Skin epidermis (tissue), 12 donors: ENCODE measurements around the gene CSTF3.
A peak's percentile ranks its signal among the peaks of the same experiment; 100 is the strongest.

Experiments
- H3K27ac ChIP-seq, 21 experiments: fragments of 200-600 bp; sonication (generic) in 11 of 21; one replicate each; pipeline ENCODE4 v1.5.0; 2020; ENCODE audit warnings: mild to moderate bottlenecking in 3 of 21, inconsistent platforms in 2 of 21, moderate library complexity in 2 of 21
- H3K4me3 ChIP-seq, 7 experiments: fragments of 200-600 bp; sonication (generic) in 2 of 7; one replicate each; pipeline ENCODE4 v1.5.0; 2020; ENCODE audit warnings: inconsistent platforms in 2 of 7, mild to moderate bottlenecking in 2 of 7, moderate library complexity in 1 of 7

CSTF3 gene

DNA sequence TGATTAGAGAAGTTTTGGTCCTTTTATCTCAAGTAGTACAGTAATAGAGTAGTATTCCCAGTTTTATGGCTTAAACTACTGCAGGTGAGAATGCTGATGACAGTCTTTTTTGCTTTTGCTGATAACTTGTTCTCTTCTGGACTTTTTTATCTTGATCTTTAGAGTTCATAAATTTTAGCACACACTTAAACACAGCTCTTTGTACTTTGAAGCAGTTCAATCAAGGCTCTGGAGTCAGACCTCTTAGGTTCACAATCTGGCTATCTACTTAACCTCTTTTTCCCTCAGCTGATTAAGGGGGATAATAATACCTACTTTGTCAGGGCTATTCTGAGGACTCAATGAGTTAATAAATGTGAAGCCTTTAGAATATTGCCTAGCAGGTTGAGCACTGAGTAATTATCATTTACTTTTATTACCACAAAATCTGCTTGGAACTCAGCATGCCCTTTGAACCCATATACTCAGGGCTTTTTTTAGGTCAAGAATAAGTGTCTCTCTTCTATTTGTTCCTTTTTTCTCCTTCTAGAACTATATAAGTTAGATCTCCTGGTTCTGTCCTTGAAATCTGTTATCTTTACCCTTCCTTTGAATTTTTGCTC, 51.9 kb downstream of the CSTF3 start:
- Histone ChIP-seq H3K27ac (no peak overlapping the region), H3K4me3 (no peak overlapping the region)

DNA sequence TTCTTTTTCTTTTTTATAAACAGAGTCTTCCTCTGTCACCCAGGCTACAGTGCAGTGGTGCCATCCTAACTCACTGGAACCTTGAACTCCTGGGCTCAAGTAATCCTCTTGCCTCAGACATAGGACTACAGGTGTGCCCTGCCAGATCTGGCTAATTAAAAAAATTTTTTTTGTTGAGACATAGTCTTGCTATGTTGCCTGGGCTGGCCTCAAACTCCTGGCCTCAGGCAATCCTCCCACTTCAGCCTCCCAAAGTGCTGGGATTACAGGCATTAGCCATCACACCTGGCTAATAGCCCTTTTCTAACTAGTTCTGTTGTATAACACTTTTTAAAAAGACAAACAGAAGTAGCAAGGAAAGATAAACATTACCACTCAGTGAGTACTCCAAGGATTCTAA, 57.4 kb downstream of the CSTF3 start:
- Histone ChIP-seq H3K4me3 (no peak overlapping the region), H3K27ac (no peak overlapping the region)

DNA sequence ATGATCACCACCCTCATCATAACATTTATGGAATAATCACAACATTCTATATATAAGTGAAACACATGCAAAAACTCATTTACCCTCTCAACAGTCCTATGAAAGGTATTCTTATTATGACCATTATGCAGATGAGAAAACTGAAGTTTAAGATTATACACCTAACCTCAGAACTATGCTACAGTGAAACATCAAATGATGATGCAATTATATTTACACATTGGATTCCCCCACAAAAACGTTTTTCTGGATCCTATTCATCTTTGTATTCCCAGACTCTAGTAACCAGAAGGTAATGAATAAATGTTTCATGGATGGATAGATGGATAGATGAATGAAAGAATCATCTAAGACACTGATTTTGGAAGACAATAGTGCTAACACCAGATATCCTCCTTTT, 67.1 kb downstream of the CSTF3 start:
- Histone ChIP-seq H3K4me3 (no peak overlapping the region), H3K27ac (no peak overlapping the region)

DNA sequence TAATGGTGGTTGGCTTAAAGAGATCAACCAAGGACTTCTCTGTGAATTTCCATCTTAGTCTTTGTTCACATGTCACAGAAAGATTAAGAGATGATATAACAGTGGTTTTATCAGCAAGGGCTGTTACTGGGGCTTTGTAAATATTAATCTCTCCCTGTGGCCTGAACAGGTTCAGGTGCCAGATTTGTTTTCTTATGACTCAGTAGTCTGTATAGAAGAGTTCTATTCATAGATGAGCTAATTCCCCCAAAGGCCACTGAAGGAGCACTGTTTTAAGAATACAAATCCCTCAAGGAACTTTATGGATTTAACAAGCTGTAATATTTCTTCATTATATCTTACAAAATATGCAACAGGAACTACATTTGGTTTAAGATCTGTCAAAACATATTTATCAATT, 71.5 kb downstream of the CSTF3 start:
- H3K27ac ChIP-seq: no peak overlapping the region
- no peak overlapping the region for H3K4me3 ChIP-seq

DNA sequence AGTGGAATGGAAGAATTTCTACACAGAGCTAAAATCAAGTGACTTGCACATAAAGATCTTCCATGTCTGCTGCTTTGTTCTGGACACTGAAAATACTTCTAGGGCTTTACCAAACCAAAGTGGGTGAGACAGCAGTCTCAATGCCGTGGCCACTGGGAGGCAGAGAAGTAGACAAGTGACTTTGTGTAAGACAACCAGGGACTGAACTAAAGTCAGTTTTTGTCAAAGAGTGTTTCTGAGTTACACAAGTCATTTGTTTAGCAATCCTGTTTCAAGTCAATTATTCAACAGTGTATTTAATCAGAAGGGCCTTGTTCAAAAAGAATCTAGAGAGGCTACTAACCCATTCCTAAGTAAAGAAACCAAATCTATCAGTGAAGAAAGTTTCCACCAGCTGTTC, 75.3 kb downstream of the CSTF3 start:
- no peak overlapping the region for H3K4me3 ChIP-seq
- no peak overlapping the region for H3K27ac ChIP-seq

DNA sequence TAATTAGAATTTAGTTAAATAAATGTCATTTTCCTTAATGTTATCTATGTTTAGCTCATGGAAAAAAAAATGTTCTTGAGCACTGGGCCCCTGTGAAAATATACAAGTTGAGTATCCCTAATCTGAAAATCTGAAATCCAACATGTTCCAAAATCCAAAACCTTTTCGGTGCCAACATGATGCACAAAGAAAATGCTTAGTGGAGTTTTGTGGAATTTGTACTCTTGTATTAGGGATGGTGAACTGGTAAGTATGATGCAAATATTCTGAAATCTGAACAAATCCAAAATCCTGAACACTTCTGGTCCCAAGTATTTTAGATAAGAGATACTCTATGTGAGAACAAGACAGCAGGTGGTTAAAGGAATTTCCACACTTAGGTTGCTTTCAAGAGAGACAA, 77.4 kb downstream of the CSTF3 start:
- Histone ChIP-seq H3K27ac (no peak overlapping the region), H3K4me3 (no peak overlapping the region)

DNA sequence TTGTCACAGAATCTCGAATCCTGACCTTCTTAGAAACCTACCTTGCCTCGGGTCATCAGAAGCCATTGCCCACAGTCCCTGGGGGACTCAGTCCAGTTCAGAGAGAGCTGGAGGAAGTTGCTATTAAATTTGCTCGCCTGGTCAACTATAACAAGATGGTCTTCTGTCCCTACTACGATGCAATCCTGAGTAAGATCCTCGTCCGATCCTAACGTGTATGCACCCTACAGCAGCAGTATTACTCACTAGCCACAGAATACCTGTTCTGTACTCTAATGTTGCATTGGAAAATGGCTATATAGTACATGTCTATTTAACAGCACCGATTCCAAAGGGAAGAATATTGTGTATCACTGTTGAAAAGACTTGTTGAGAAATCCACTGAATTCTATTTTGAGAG, 88.8 kb downstream of the CSTF3 start:
- Histone ChIP-seq H3K27ac (no peak overlapping the region), H3K4me3 (no peak overlapping the region)

DNA sequence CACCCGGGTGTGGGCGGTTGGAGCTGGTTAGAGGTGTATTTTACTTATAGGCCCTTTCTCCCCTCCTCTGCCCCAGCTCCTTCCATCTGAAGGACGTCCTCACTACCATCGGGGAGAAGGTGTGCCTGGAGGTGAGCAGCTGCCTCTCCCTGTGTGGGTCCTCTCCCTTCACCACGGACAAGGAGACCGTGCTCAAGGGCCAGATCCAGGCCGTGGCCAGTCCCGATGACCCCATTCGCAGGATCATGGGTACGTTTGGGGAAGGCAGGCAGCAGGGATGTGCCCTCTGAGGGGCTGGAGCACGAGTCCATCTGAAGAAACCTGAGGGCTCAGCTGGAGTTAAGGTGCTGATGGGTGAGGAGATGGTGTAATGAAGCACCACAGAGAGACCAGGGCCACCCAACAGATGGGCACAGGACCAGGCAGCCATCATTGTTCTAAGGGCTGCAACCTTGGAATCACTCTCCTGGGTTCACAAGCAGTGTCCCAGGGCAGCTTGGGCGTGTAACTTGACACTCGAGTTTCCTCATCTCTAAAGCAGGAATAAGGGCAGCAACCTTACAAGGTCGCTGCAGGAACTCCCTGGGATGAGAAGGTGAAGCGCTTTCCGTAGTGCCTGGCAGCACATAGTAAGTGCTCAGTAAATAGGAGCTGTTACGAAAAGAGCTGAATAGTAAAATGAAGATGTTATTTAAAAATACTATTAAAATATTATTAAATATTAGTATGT, 92.5 kb downstream of the CSTF3 start:
- Histone ChIP-seq H3K27ac (no peak overlapping the region), H3K4me3 (no peak overlapping the region)

DNA sequence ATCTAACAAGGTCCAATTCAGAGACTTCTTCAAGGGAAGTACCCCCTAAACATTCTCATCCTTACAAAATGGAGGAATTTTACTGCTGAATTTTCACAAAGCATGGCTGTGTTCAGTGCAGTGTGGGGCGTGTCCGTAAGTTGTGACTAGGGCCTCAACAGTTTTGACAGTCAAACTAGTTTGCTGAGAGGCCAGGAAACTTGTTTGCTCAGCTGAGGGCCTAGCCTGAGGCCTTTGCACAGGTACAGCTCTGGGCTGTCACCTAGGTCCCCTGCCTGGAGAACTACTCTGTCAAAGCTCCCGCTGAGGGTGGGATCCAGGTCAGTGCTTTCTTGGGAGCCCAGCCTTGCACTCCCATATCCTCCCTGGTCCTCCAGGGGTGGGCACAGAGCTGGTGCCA, 94.0 kb downstream of the CSTF3 start:
- H3K27ac ChIP-seq: no peak overlapping the region

DNA sequence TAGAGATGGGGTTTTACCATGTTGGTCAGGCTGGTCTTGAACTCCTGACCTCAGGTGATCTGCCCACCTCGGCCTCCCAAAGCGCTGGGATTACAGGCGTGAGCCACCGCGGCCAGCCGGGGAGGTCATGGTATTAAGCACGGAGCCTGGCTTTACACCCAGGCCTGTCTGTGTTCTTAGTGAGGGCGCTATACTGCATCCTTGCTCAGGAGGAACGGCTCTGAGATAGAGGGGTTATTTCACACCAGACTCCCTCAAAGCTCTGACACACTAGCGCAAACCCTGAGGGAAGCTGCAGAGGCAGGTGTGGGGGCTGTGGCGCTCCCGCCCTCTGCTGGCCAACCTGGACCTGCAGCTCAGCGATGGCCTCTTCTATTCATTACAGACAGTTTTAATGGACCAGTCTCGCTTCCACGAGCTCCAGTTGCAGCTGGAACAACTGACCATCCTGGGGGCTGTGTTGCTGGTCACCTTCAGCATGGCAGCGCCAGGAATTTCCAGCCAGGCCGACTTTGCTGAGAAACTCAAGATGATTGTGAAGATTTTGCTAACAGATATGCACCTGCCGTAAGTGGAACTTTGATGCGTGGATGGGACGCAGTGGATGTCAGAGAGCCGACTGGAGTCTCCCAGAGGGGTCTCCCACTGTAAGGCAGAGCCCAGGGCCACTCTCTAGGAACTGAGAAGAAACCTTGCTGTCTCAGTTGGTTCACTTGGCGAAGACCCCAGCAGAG, 95.7 kb downstream of the CSTF3 start:
- Histone ChIP-seq H3K27ac (peak overlapping the region in 1 of 21 experiments; percentile 4), H3K4me3 (no peak overlapping the region)

More for the DNA sequence above, 94.0 kb downstream of the CSTF3 start:
- H3K4me3 ChIP-seq: no peak overlapping the region

DNA sequence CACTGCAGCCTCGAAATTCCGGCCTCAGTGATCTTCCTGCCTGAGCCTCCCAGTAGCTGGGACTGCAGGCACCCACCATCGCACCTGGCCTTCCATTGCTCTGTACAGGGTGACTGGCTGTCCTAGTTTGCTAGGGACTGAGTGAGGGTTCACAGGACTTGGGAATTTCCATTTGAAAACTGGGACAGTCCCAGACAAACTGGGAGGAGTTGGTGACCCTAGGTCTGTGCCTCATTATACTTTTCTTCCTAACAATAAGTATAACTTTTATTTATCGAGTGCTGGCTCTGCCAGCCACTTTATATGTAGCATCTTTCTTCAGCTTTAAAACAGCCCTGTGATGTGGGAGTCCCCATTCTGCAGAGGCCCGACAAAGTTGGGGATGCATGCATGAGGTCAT, 96.4 kb downstream of the CSTF3 start:
- H3K4me3 ChIP-seq: no peak overlapping the region
- H3K27ac ChIP-seq: peak overlapping the region in 14 of 21 experiments; percentile 4 to 81 (median 65)

DNA sequence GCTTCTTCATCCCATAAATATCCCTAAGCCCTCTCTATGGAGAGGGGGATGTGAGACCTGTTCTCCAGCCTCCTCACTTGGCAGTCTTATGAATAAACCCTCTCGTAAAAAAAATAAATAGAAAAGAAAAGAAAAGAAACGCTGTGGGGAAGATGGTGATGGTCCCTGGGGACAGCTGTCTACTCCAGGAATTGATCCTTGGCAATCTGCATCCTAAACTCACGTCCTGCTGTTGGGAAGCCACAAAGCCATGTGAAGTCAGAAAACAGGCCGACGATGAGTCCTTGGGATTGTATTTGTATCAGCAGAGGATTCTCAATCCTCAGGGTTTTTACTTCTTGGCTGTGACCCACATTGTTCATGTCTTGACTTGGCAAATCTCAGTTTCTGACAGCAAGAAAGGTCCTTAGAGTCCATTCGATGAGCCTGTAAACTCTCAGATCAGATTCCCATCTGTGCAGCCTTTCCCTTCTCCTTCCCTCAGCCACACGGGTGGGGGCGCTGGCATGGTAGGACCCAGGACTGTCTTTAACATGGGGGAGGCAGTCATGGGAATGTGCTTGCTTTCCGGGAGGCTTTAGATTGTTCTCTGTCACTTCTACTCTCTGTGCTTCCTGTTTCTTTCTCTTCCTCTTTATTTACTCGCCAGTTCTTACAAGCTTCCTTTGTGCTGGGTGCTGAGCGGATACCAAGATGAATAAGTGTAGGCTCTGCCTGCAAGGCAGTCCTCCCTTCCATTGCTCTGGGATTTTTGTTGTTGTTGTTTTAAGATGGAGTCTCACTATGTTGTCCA, 97.1 kb downstream of the CSTF3 start:
- peak overlapping the region in 18 of 21 experiments; percentile 4 to 81 (median 54) for H3K27ac ChIP-seq
- no peak overlapping the region for H3K4me3 ChIP-seq

DNA sequence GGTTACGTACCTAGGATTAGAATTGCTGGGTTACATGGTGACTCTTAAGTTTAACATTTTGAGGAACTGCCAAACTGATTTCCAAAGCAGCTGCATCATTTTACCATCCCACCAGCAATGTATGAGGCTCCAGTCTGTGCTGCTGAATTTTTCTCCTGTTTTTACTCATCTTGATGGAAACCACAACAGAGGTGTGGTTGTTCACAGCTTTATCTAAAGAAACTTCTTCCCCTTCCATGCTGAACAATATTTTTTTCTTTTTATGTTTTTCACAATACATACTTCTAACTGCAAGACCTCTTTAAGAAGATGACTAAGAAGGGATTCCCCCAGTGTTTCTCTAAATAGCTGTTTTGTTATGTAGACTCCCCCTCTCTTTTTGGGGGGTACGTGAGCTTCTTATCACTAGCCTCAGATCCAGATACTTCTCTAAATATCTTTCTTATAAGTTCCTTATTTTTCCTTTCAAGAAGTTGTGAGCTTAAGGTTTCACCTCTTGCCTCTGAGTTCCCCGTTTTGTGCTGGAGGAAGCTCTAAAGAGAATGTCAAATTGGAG, 97.9 kb downstream of the CSTF3 start:
- Histone ChIP-seq H3K4me3 (no peak overlapping the region), H3K27ac (peak overlapping the region in 17 of 21 experiments; percentile 4 to 81 (median 56))

DNA sequence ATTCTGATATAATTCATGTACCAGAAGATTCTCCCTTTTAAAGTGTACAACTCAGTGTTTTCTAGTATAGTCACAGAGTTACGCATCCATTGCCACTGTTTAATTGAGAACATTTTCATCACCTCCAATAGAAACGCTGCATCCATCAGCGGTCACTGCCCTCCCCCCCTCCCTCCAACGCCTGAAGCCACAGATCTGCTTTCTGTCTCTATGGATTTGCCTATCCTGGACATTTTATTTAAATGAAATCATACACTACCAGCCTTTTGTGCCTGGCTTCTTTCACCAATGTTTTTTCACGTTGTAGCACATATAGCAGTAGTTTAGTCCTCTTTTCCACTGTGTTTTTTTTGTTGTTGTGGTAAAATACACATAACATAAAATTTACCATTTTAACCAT, 99.1 kb downstream of the CSTF3 start:
- Histone ChIP-seq H3K4me3 (no peak overlapping the region), H3K27ac (peak overlapping the region in 13 of 21 experiments; percentile 11 to 81 (median 69))

DNA sequence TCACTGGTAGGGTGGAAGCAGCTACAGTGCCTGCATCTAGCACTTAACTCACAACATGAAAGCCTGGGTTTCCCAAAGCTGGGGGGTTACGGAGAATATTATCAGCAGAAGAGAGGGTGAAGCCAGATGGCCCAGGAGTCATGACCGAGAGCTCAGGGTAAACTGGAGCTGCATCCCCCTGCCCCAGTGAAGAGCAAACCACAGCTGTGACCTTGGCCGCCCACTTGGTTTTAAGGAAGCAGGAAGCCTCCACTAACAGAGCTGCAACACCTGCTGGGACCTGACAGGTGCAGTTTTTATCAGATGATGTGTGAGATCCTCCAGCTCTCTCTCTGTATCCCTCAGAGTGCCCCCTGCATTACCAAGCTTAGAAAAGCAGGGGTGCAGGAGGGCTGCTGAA, 101.0 kb downstream of the CSTF3 start:
- Histone ChIP-seq H3K4me3 (no peak overlapping the region), H3K27ac (peak overlapping the region in 8 of 21 experiments; percentile 34 to 81 (median 65))

DNA sequence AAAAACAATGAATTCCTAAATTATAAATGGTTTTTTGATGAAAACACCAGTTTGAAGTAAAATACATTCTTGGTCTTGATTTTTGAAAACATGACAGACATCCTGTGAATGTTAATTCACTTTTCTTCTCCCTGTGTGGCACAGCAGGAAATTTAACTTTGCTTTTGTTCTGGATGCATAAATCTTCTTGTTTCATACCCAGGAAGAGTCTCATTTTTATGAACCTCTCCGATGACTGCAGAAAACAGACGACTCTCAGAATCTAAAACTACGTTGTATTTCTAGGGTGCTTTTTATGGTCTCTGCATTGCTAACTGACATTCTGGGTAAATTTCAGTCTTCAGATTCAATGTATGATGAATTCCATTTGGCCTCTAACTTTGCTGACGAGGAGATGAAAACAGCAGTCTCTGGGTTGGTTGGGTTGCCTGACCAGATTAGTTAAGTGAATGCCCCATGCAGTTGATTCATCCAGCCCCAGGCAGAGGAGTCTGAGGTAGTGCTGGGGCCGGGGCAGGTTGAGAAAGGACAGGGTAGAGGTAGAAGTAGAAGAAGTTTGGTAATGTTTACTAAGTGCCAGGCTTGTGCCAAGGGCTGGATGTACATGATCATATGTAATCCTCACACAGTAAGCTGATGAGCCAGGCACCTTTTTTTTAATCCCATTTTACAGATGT, 101.8 kb downstream of the CSTF3 start:
- Histone ChIP-seq H3K4me3 (no peak overlapping the region), H3K27ac (peak overlapping the region in 3 of 21 experiments; percentile 34 to 81 (median 70))

DNA sequence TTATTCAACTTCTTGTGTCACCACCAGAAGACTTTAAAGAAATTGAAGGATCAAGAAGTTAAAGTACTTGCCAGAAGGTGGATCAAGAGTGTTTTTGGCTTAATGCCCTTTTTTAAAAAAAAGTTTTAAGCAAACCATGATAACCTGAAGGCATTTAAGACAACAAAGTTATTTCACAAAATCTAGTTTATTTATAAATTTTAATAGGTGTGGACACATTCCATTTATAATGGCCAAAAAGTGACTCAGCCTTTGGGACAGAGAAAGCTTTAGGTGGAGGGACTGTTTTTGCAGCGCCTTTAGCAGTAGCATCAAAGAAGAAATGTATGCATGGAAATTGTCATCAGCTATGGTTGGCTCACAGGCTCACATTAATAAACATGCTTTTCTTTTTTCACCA, 104.0 kb downstream of the CSTF3 start:
- no peak overlapping the region for H3K27ac ChIP-seq
- no peak overlapping the region for H3K4me3 ChIP-seq

DNA sequence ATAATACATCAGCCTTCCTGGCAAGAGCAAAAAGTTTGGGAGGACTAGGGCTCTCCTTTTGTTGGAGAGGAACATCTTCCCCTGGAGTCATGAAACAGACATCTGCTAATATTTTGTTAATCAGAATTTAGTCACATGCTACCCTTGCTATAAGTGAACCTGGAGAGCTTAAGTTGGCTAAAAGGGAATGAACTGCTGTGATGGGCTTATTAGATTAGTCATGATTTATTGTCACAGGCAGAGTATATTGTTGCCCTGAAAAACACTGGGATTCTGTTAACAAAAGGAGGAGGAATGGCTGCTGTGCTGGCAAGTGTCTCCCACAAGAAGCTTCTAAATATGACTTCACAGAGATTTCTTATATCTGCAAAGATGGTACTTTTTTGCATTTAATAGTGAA, 105.9 kb downstream of the CSTF3 start:
- Histone ChIP-seq H3K4me3 (no peak overlapping the region), H3K27ac (no peak overlapping the region)

DNA sequence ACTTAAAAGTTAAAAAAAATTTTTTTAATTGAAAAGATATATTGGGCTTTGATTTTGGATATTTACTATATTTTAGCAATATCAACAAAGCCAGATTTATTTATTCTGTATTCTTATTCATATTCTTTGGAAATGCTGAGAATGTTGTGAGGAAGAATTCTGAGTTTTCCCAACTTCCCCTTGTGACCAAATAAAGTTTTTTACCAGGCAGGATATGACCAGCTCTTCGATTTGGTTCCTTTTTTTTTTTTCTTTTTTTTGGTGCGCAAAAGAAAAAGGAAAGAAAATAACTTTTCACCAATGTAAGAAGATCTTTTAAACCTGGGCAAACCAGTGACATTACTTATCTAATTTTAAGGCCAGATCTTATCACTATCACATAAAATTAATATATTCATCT, 109.0 kb downstream of the CSTF3 start:
- H3K4me3 ChIP-seq: no peak overlapping the region
- peak overlapping the region in 4 of 21 experiments; percentile 0 to 61 (median 32) for H3K27ac ChIP-seq
